OCI-LY3 (cell line): ENCODE results near the gene KRTAP27-1.

Experiments used
- H2AFZ ChIP-seq: fragments of 200-600, 300-600 bp; shearing (Covaris generic); 2 replicates; pipeline ENCODE4 v1.6.0; 2014; ENCODE audit warnings: antibody characterized with exemption, low read depth, low read length
- H3K27ac ChIP-seq: fragments of 200-600, 300-600 bp; sonication (generic); 2 replicates; pipeline ENCODE4 v1.5.1; 2014; ENCODE audit warnings: mild to moderate bottlenecking, low read length, moderate library complexity, mixed read lengths
- H3K27me3 ChIP-seq: fragments of 200-600, 300-600 bp; sonication (generic); 2 replicates; pipeline ENCODE4 v1.6.1; 2014; ENCODE audit warnings: low read depth, low read length, mixed read lengths
- H3K36me3 ChIP-seq: fragments of 200-600, 300-600 bp; sonication (generic); replicated peaks from 2 replicates; pipeline ENCODE3; 2014; ENCODE audit warnings: low read depth, low read length, mixed read lengths
- H3K4me1 ChIP-seq: fragments of 300-600, 200-600 bp; sonication (generic); 2 replicates; pipeline ENCODE4 v1.6.1; 2014; ENCODE audit warnings: low read length, mixed read lengths
- H3K4me2 ChIP-seq: fragments of 200-600, 300-600 bp; sonication (generic); 2 replicates; pipeline ENCODE4 v1.6.1; 2014; ENCODE audit warnings: low read length, mixed read lengths
- H3K4me3 ChIP-seq: fragments of 300-600, 200-600 bp; sonication (generic); 2 replicates; pipeline ENCODE4 v1.5.1; 2014; ENCODE audit warnings: antibody characterized with exemption, mild to moderate bottlenecking, low read length, moderate library complexity
- H3K79me2 ChIP-seq: fragments of 300-600, 200-600 bp; shearing (Covaris generic); 2 replicates; pipeline ENCODE4 v1.6.1; 2014; ENCODE audit warnings: mild to moderate bottlenecking, low read length, mixed read lengths
- H3K9ac ChIP-seq: fragments of 300-600, 200-600 bp; shearing (Covaris generic); 2 replicates; pipeline ENCODE4 v1.6.0; 2014; ENCODE audit warnings: mild to moderate bottlenecking, low read length, moderate library complexity
- H3K9me3 ChIP-seq: fragments of 200-600, 300-600 bp; shearing (Covaris generic); 2 replicates; pipeline ENCODE4 v1.6.1; 2014; ENCODE audit warnings: low read length, mixed read lengths; ENCODE audit not compliant: insufficient read depth
- H4K20me1 ChIP-seq: fragments of 200-600, 300-600 bp; sonication (generic); 2 replicates; pipeline ENCODE4 v1.6.1; 2016; ENCODE audit warnings: low read length, mixed read lengths; ENCODE audit not compliant: insufficient read depth
- EZH2phosphoT487 ChIP-seq: fragments of 200-600 bp; shearing (Covaris generic); IDR thresholded peaks from 2 replicates; pipeline ENCODE4 v1.6.1; 2018; ENCODE audit warnings: antibody characterized with exemption, mixed run types, low read depth
- TF ChIP-seq, protein P1 (sequence below): fragments of 200-600, 300-600 bp; sonication (generic); IDR thresholded peaks from 2 replicates; pipeline ENCODE4 v1.5.1; 2014; ENCODE audit warnings: antibody characterized with exemption, low read length, low read depth

Gene KRTAP27-1

DNA sequence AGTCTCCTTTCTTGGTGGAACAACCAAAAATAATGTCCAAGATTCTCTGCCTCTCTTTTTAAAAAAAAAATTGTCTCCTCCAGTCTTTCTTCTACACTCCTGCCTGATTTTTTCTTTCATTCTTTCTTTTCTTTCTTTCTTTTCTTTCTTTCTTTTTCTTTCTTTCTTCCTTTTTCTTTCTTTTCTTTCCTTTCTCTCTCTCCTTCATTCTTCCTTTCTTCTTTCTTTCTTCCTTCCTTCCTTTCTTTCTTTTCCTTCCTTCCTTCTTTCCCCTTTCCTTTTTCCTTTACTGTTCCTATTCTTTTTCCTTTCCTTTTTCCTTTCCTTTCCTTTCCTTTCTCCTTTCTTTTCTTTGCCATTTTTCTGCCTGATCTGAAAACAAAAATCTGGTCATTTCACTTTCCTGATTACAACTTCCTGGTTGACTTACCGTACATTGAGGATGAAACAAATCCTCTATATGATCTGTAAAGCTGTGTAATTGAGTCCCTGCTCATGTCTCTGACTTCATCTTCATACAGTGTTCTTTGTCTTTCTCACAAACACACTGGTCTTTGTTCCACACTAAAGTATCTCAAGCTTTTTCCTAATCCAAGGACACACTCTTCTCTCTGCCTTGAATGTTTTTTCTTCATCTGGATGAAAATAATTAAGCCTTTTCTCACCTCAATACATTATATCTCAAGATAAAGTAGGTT lies 17.0 kb upstream of the KRTAP27-1 start:
- no peaks in the 10 kb centered on the region for H3K27me3 ChIP-seq
- H3K4me2 ChIP-seq = no peak overlapping the region
- no peaks in the 10 kb centered on the region for H3K36me3 ChIP-seq
- TF ChIP-seq, protein P1, sequence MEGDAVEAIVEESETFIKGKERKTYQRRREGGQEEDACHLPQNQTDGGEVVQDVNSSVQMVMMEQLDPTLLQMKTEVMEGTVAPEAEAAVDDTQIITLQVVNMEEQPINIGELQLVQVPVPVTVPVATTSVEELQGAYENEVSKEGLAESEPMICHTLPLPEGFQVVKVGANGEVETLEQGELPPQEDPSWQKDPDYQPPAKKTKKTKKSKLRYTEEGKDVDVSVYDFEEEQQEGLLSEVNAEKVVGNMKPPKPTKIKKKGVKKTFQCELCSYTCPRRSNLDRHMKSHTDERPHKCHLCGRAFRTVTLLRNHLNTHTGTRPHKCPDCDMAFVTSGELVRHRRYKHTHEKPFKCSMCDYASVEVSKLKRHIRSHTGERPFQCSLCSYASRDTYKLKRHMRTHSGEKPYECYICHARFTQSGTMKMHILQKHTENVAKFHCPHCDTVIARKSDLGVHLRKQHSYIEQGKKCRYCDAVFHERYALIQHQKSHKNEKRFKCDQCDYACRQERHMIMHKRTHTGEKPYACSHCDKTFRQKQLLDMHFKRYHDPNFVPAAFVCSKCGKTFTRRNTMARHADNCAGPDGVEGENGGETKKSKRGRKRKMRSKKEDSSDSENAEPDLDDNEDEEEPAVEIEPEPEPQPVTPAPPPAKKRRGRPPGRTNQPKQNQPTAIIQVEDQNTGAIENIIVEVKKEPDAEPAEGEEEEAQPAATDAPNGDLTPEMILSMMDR = no peak
- no peak for TF ChIP-seq EZH2phosphoT487
- no peak overlapping the region for H3K4me3 ChIP-seq
- no peak overlapping the region for H2AFZ ChIP-seq
- H3K27ac ChIP-seq = no peak overlapping the region
- no peaks in the 10 kb centered on the region for H3K79me2 ChIP-seq
- H3K9ac ChIP-seq = no peak overlapping the region
- H3K9me3 ChIP-seq = no peaks in the 10 kb centered on the region
- H4K20me1 ChIP-seq = no peaks in the 10 kb centered on the region
- H3K4me1 ChIP-seq = no peaks in the 10 kb centered on the region

DNA sequence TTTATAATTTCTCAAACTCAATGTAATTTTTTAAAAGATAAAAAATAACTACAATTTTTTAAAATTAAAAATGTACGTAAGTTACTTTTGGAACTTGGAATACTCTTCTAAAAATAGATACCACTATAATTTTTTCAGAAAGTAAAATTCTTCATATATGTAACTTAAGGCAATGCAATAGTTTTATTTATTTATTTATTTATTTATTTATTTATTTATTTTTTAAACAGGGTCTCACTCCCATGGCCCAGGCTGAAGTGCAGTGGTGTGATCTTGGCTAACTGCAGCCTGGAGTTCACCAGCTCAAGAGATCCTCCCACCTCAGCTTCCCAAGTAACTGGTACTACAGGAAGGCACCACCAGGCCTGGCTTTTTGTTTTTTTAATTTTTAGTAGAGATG lies 14.0 kb upstream of the KRTAP27-1 start:
- Histone ChIP-seq H3K36me3 (no peaks in the 10 kb centered on the region), H3K4me1 (no peaks in the 10 kb centered on the region), H3K4me3 (no peak overlapping the region), H3K27me3 (no peaks in the 10 kb centered on the region), H3K9me3 (no peaks in the 10 kb centered on the region), H3K4me2 (no peak overlapping the region), H3K27ac (no peak overlapping the region), H2AFZ (no peak overlapping the region), H4K20me1 (no peaks in the 10 kb centered on the region), H3K9ac (no peak overlapping the region), H3K79me2 (no peaks in the 10 kb centered on the region)
- no peak for TF ChIP-seq EZH2phosphoT487
- TF ChIP-seq, protein P1 = no peak

DNA sequence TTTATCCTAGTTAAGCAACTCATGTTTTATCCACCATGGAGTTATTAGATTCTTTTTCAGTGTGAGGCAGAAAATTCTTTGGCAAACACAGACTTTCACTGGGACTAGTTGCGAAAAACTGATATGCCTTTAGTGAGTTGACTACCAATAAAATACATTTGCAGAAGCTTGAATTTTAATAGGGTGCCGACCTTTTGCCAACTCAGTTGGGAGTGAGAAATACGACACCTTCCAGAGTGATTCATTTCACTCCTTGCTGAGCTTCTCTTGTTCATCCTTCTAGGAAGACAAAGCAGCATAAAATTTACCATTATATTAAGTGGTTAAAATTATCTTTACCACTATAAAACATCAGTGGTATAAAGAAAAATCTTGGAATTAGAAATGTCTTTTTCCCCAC lies 12.1 kb upstream of the KRTAP27-1 start:
- H3K9me3 ChIP-seq = no peaks in the 10 kb centered on the region
- no peak overlapping the region for H3K4me2 ChIP-seq
- TF ChIP-seq, protein P1 = no peak
- TF ChIP-seq EZH2phosphoT487 = no peak
- H3K27ac ChIP-seq = no peak overlapping the region
- no peaks in the 10 kb centered on the region for H3K4me1 ChIP-seq
- no peaks in the 10 kb centered on the region for H3K27me3 ChIP-seq
- no peak overlapping the region for H3K9ac ChIP-seq
- no peaks in the 10 kb centered on the region for H3K36me3 ChIP-seq
- no peaks in the 10 kb centered on the region for H3K79me2 ChIP-seq
- no peaks in the 10 kb centered on the region for H4K20me1 ChIP-seq
- H2AFZ ChIP-seq = no peak overlapping the region
- no peak overlapping the region for H3K4me3 ChIP-seq

DNA sequence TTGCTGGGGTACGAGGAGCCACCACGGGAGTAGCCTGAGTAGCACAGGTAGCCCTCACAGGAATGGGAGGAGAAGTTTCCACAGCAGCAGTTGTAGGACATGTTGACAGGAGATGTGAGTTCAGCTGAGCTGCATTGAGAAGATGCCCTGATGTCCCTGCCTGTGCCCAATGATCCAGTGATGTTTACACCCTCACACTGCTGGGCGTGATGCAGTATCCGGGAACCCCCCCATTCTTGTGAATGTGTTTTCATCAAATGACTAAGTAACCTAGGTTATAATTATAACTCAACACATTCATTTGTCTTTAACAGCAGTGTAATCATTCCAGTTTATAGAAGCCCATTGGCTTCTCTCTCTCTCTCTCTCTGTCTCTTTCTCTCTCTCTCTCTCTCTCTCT lies 11.0 kb upstream of the KRTAP27-1 start, which contains the start of gene KRTAP23-1:
KRTAP23-1 (minus strand) TSS at position 101 of the 400 bp plus-strand sequence; CDS start at position 101, 0 bp downstream.
- no peak within 1 kb of the TSS for H3K4me3 ChIP-seq
- H3K4me2 ChIP-seq = no peak within 1 kb of the TSS
- no peaks in the 10 kb centered on the region for H4K20me1 ChIP-seq
- H3K79me2 ChIP-seq = no peaks in the 10 kb centered on the region
- H2AFZ ChIP-seq = no peak within 1 kb of the TSS
- H3K4me1 ChIP-seq = no peaks in the 10 kb centered on the region
- no peak within 1 kb of the TSS for H3K27ac ChIP-seq
- TF ChIP-seq, protein P1 = no peak
- TF ChIP-seq EZH2phosphoT487 = no peak
- no peaks in the 10 kb centered on the region for H3K36me3 ChIP-seq
- no peak within 1 kb of the TSS for H3K9ac ChIP-seq
- H3K27me3 ChIP-seq = no peaks in the 10 kb centered on the region
- no peaks in the 10 kb centered on the region for H3K9me3 ChIP-seq
